CD4-positive, alpha-beta T cell (primary cell): ENCODE data around the gene XRCC5. TPM values are rescaled to one million over a fixed set of nuclear protein-coding genes. Genes with fewer than 3 reads are reported as not detected.

Source experiments
- ATAC-seq: fragments of 200-7000 bp; cut with Tn5 transposase; one replicate; pipeline ENCODE4 v1.10.0; 2022; ENCODE audit warnings: mild to moderate bottlenecking; ENCODE audit not compliant: poor library complexity
- CTCF ChIA-PET: fragments of 350-600 bp; sonication (Branson Sonifier 250); formaldehyde crosslinking; loops from one replicate; lab custom pipeline; 2021; ENCODE audit warnings: antibody characterized with exemption, inconsistent platforms; lab: Charles Lee
- POLR2A ChIA-PET: fragments of 350-600 bp; sonication (Branson Sonifier 250); formaldehyde crosslinking; loops from one replicate; lab custom pipeline; 2021; ENCODE audit warnings: antibody characterized with exemption, inconsistent platforms; lab: Charles Lee
- DNase-seq, 14 experiments: peaks; one replicate each; pipeline ENCODE4 v3.0.0-alpha.2; 2013 to 2020; ENCODE audit warnings: mixed read lengths in 2 of 14
- H3K27ac ChIP-seq, 2 donors: one replicate each; pipeline versions ENCODE4 v1.5.1 to v1.7.0; 2013; ENCODE audit warnings: low read length in 2 of 2, low read depth in 1 of 2, mild to moderate bottlenecking in 1 of 2
- H3K27me3 ChIP-seq, 2 experiments: 1 replicate in 1 of 2; 2 replicates in 1 of 2; pipeline versions ENCODE4 v1.6.1 to v1.7.0; 2013; ENCODE audit warnings: low read length in 2 of 2, control low read depth in 1 of 2, mild to moderate bottlenecking in 1 of 2, moderate library complexity in 1 of 2; ENCODE audit not compliant: insufficient read depth in 2 of 2, control insufficient read depth in 1 of 2
- H3K36me3 ChIP-seq: one replicate; pipeline ENCODE4 v1.6.1; 2013; ENCODE audit warnings: low read length, control low read depth; ENCODE audit not compliant: insufficient read depth
- H3K4me1 ChIP-seq: one replicate; pipeline ENCODE4 v1.6.1; 2013; ENCODE audit warnings: low read length, control low read depth; ENCODE audit not compliant: insufficient read depth
- H3K4me3 ChIP-seq: one replicate; pipeline ENCODE4 v1.5.1; 2013; ENCODE audit warnings: mild to moderate bottlenecking, low read length, moderate library complexity
- H3K9me3 ChIP-seq, 2 experiments: 1 replicate in 1 of 2; 2 replicates in 1 of 2; pipeline versions ENCODE4 v1.6.1 to v1.7.0; 2013; ENCODE audit warnings: low read length in 2 of 2, mild to moderate bottlenecking in 2 of 2, control low read depth in 1 of 2, moderate library complexity in 1 of 2; ENCODE audit not compliant: control insufficient read depth in 1 of 2, insufficient read depth in 1 of 2
- H3K27ac Mint-ChIP-seq: one replicate; pipeline ENCODE4 v1.8.0; 2020; ENCODE audit warnings: mixed read lengths
- H3K27me3 Mint-ChIP-seq: one replicate; pipeline ENCODE4 v1.8.0; 2021; ENCODE audit warnings: mixed read lengths
- H3K36me3 Mint-ChIP-seq: one replicate; pipeline ENCODE4 v1.8.0; 2021; ENCODE audit warnings: low read depth, mixed read lengths
- H3K4me1 Mint-ChIP-seq: one replicate; pipeline ENCODE4 v1.8.0; 2021; ENCODE audit warnings: low read depth, mixed read lengths
- H3K4me3 Mint-ChIP-seq: one replicate; pipeline ENCODE4 v1.8.0; 2020; ENCODE audit warnings: mild to moderate bottlenecking, mixed read lengths
- H3K9me3 Mint-ChIP-seq: one replicate; pipeline ENCODE4 v1.8.0; 2020; ENCODE audit warnings: mixed read lengths
- CTCF ChIP-seq: fragments of 200-600 bp; IDR thresholded peaks from one replicate; pipeline ENCODE4 v1.8.0; 2022; ENCODE audit warnings: antibody characterized with exemption, mild to moderate bottlenecking
- intact Hi-C, 2 experiments: fragments of 100-400 bp; cut with DNase I in 1 of 2; cut with micrococcal nuclease in 1 of 2; formaldehyde crosslinking; loops; one replicate each; pipeline versions ENCODE4 v1.15.1 to v1.9.0; 2023 to 2025; cut with DNase I, micrococcal nuclease
- total RNA-seq, 174 experiments: library from RNA in 2 of 174; stranded (reverse) in 2 of 174; gene quantifications; one replicate each; pipeline ENCODE4 v1.2.3 and lab custom pipeline; 2021 to 2026

The XRCC5 gene
- total RNA-seq, 2 experiments from 2014 or later = 126 to 129 TPM

GRCh38 chr2:216164087-216164486, 54.9 kb downstream of the XRCC5 start:
- Histone ChIP-seq H3K27ac (no peak overlapping the region), H3K9me3 (no peaks in the 10 kb centered on the region), H3K36me3 (peaks cover 94% of the 10 kb centered on the region), H3K4me3 (no peak overlapping the region), H3K4me1 (peaks cover 3% of the 10 kb centered on the region), H3K27me3 (no peaks in the 10 kb centered on the region)
- ChIA-PET CTCF (no interaction called here), POLR2A (no interaction called here)
- Mint-ChIP-seq H3K36me3 (peaks cover 99% of the 10 kb centered on the region), H3K27me3 (no peaks in the 10 kb centered on the region), H3K4me3 (no peak overlapping the region), H3K27ac (no peak overlapping the region), H3K9me3 (no peaks in the 10 kb centered on the region), H3K4me1 (peaks cover 56% of the 10 kb centered on the region)
- intact Hi-C loops = loop anchor here in 1 of 2 experiments (5.0 kb wide), 1 partner anchor 37 kb away; no protein-coding TSS in a partner anchor
- DNase-seq = no peak
- no peak for ATAC-seq
- no peak for TF ChIP-seq CTCF

GRCh38 chr2:216164576-216164975, 55.4 kb downstream of the XRCC5 start:
- Mint-ChIP-seq H3K27me3 (no peaks in the 10 kb centered on the region), H3K9me3 (no peaks in the 10 kb centered on the region), H3K36me3 (peaks cover 99% of the 10 kb centered on the region), H3K4me3 (no peak overlapping the region), H3K27ac (no peak overlapping the region), H3K4me1 (peaks cover 54% of the 10 kb centered on the region)
- Histone ChIP-seq H3K27me3 (no peaks in the 10 kb centered on the region), H3K4me1 (peaks cover 3% of the 10 kb centered on the region), H3K36me3 (peaks cover 96% of the 10 kb centered on the region), H3K4me3 (no peak overlapping the region), H3K9me3 (no peaks in the 10 kb centered on the region), H3K27ac (no peak overlapping the region)
- POLR2A ChIA-PET = no interaction called here
- no peak for TF ChIP-seq CTCF
- ATAC-seq (no peak), DNase-seq (no peak)
- intact Hi-C loops = loop anchor here in 1 of 2 experiments (5.0 kb wide), 1 partner anchor 37 kb away; no protein-coding TSS in a partner anchor
- CTCF ChIA-PET = no interaction called here

- POLR2A ChIA-PET = interaction anchor here (0.9 kb wide), 1 partner anchor 20 kb away, joined by 4 read pairs; no protein-coding TSS in a partner anchor
- H3K4me3 Mint-ChIP-seq = no peak overlapping the region
- Histone ChIP-seq H3K9me3 (no peaks in the 10 kb centered on the region), H3K27me3 (no peaks in the 10 kb centered on the region), H3K36me3 (peaks cover 90% of the 10 kb centered on the region), H3K4me3 (no peak overlapping the region), H3K4me1 (peaks cover 3% of the 10 kb centered on the region), H3K27ac (no peak overlapping the region)
- ATAC-seq (no peak), DNase-seq (no peak)
- CTCF ChIA-PET = no interaction called here
- TF ChIP-seq CTCF = no peak
- no peak overlapping the region for H3K27ac Mint-ChIP-seq
- H3K4me1 Mint-ChIP-seq = peaks cover 55% of the 10 kb centered on the region
- no peaks in the 10 kb centered on the region for H3K9me3 Mint-ChIP-seq
- intact Hi-C loops = no loop called here
- H3K36me3 Mint-ChIP-seq = peaks cover 97% of the 10 kb centered on the region
- H3K27me3 Mint-ChIP-seq = no peaks in the 10 kb centered on the region
Observed at GRCh38 chr2:216165711-216166110, 56.6 kb downstream of the XRCC5 start.
